Ascending aorta (tissue), 2 donors: Measurements from ENCODE around the gene BBOF1. TPM values are rescaled to one million over a fixed set of nuclear protein-coding genes. Genes with fewer than 3 reads are reported as not detected.

Experiments used
- DNase-seq, 2 donors: peaks; one replicate each; pipeline ENCODE4 v3.0.0-alpha.2; 2019; ENCODE audit warnings: low spot score in 2 of 2
- H3K27ac ChIP-seq, 2 donors: fragments of 200-600 bp; sonication (generic); one replicate each; pipeline ENCODE4 v1.5.1; 2016 to 2017; ENCODE audit warnings: mild to moderate bottlenecking in 1 of 2
- H3K27me3 ChIP-seq: fragments of 200-600 bp; sonication (generic); one replicate; pipeline ENCODE4 v1.5.1; 2017
- H3K36me3 ChIP-seq, 2 donors: fragments of 200-600 bp; sonication (generic); one replicate each; pipeline ENCODE4 v1.5.1; 2016
- H3K4me1 ChIP-seq, 2 donors: fragments of 200-600 bp; sonication (generic); one replicate each; pipeline ENCODE4 v1.5.1; 2016 to 2017; ENCODE audit warnings: mild to moderate bottlenecking in 1 of 2
- H3K4me3 ChIP-seq, 2 donors: fragments of 200-600 bp; sonication (generic); one replicate each; pipeline ENCODE4 v1.5.1; 2016 to 2017; ENCODE audit warnings: mild to moderate bottlenecking in 1 of 2
- H3K9me3 ChIP-seq, 2 donors: fragments of 200-600 bp; sonication (generic); one replicate each; pipeline ENCODE4 v1.5.1; 2016
- intact Hi-C: fragments of 100-400 bp; cut with DNase I; formaldehyde crosslinking; loops from one replicate; pipeline ENCODE4 v1.15.1; 2023
- total RNA-seq: library from RNA; depleted of rRNA; stranded (reverse); fragments of >200 nt; gene quantifications from one replicate; pipeline ENCODE4 v1.1.0, GENCODE V29; 2016
- TF ChIP-seq, protein P1 (sequence below), 3 experiments: fragments of 200-600 bp in 2 of 3; fragments of 450-650 bp in 1 of 3; sonication (generic) in 2 of 3; IDR thresholded peaks; one replicate each; pipeline ENCODE4 v1.5.1; 2016 to 2019; ENCODE audit warnings: antibody characterized with exemption in 3 of 3, mild to moderate bottlenecking in 1 of 3, moderate library complexity in 1 of 3

The BBOF1 gene
- total RNA-seq, 1 donor from 2014 or later: 16.2 TPM

GRCh38 chr14:74084277-74085046 is 65.3 kb downstream of the BBOF1 start, which contains the start of the genes ALDH6A1 and LIN52:
ALDH6A1 (minus strand) TSS chr14:74084453; CDS start chr14:74084394, 59 bp downstream.
LIN52 (plus strand) TSS chr14:74084956; CDS start chr14:74084975, 19 bp downstream.
- H3K4me3 ChIP-seq: peak within 1 kb of the TSS; percentile 68 to 96
- peak within 1 kb of the TSS; percentile 81 to 92 for H3K27ac ChIP-seq
- peaks cover 0 to 16% of the 10 kb centered on the region in 2 donors for H3K4me1 ChIP-seq
- H3K27me3 ChIP-seq: no peaks in the 10 kb centered on the region
- intact Hi-C loops: loop anchor here (1.0 to 10.0 kb wide), 5 partner anchors 65 to 410 kb away; partner anchors contain the start of genes BBOF1, COQ6, ENTPD5 and FAM161B
- no peaks in the 10 kb centered on the region for H3K9me3 ChIP-seq
- TF ChIP-seq, protein P1, sequence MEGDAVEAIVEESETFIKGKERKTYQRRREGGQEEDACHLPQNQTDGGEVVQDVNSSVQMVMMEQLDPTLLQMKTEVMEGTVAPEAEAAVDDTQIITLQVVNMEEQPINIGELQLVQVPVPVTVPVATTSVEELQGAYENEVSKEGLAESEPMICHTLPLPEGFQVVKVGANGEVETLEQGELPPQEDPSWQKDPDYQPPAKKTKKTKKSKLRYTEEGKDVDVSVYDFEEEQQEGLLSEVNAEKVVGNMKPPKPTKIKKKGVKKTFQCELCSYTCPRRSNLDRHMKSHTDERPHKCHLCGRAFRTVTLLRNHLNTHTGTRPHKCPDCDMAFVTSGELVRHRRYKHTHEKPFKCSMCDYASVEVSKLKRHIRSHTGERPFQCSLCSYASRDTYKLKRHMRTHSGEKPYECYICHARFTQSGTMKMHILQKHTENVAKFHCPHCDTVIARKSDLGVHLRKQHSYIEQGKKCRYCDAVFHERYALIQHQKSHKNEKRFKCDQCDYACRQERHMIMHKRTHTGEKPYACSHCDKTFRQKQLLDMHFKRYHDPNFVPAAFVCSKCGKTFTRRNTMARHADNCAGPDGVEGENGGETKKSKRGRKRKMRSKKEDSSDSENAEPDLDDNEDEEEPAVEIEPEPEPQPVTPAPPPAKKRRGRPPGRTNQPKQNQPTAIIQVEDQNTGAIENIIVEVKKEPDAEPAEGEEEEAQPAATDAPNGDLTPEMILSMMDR (IDR thresholded peaks at IDR 0.05): no peak
- DNase-seq: peak; percentile 100
- no peaks in the 10 kb centered on the region for H3K36me3 ChIP-seq

- peaks cover 0 to 16% of the 10 kb centered on the region in 2 donors for H3K4me1 ChIP-seq
- no peak for DNase-seq
- H3K27me3 ChIP-seq: no peaks in the 10 kb centered on the region
- intact Hi-C loops: loop anchor here (10.0 kb wide), 3 partner anchors 330 to 410 kb away; partner anchors contain the start of genes ISCA2 and NPC2
- TF ChIP-seq, protein P1 (IDR thresholded peaks at IDR 0.05): no peak
- H3K9me3 ChIP-seq: no peaks in the 10 kb centered on the region
- peak overlapping the region; percentile 77 to 78 for H3K27ac ChIP-seq
- H3K4me3 ChIP-seq: peak overlapping the region; percentile 68 to 91
- H3K36me3 ChIP-seq: no peaks in the 10 kb centered on the region
Measured at GRCh38 chr14:74085047-74085637, 66.0 kb downstream of the BBOF1 start.

GRCh38 chr14:74085828-74086227 is 66.7 kb downstream of the BBOF1 start:
- no peak overlapping the region for H3K27ac ChIP-seq
- TF ChIP-seq, protein P1 (IDR thresholded peaks at IDR 0.05): no peak
- H3K27me3 ChIP-seq: no peaks in the 10 kb centered on the region

GRCh38 chr14:74089251-74090020 is 70.3 kb downstream of the BBOF1 start:
- H3K9me3 ChIP-seq: no peaks in the 10 kb centered on the region
- intact Hi-C loops: loop anchor here (10.0 kb wide), 3 partner anchors 335 to 405 kb away; partner anchors contain the start of genes ISCA2 and NPC2
- no peak for DNase-seq
- H3K27ac ChIP-seq: no peak overlapping the region
- no peaks in the 10 kb centered on the region for H3K27me3 ChIP-seq
- TF ChIP-seq, protein P1 (IDR thresholded peaks at IDR 0.05): no peak
- peaks cover 2 to 14% of the 10 kb centered on the region in 2 donors for H3K36me3 ChIP-seq
- H3K4me1 ChIP-seq: peaks cover 0 to 8% of the 10 kb centered on the region in 2 donors
- no peak overlapping the region for H3K4me3 ChIP-seq

More at GRCh38 chr14:74085828-74086227, 66.7 kb downstream of the BBOF1 start:
- peaks cover 0 to 16% of the 10 kb centered on the region in 2 donors for H3K4me1 ChIP-seq
- intact Hi-C loops: loop anchor here (10.0 kb wide), 3 partner anchors 331 to 409 kb away; partner anchors contain the start of genes ISCA2 and NPC2
- no peaks in the 10 kb centered on the region for H3K9me3 ChIP-seq
- peak overlapping the region; percentile 68 to 91 for H3K4me3 ChIP-seq
- DNase-seq: no peak
- no peaks in the 10 kb centered on the region for H3K36me3 ChIP-seq

GRCh38 chr14:74105381-74105780 is 86.2 kb downstream of the BBOF1 start:
- peaks cover 0 to 3% of the 10 kb centered on the region in 2 donors for H3K4me1 ChIP-seq
- DNase-seq: no peak
- intact Hi-C loops: no loop called here

More at GRCh38 chr14:74105381-74105780, 86.2 kb downstream of the BBOF1 start:
- Histone ChIP-seq H3K4me3 (no peak overlapping the region), H3K27me3 (no peaks in the 10 kb centered on the region), H3K27ac (no peak overlapping the region), H3K36me3 (peaks cover 17 to 27% of the 10 kb centered on the region in 2 donors), H3K9me3 (no peaks in the 10 kb centered on the region)
- TF ChIP-seq, protein P1 (IDR thresholded peaks at IDR 0.05): no peak
